Esophagus muscularis mucosa (tissue), 4 donors: ENCODE measurements around the gene XPA. TPM values are rescaled to one million over a fixed set of nuclear protein-coding genes. Genes with fewer than 3 reads are reported as not detected.

Experiments
- DNase-seq: peaks from one replicate; pipeline ENCODE4 v3.0.0-alpha.2; 2017; ENCODE audit errors: extremely low spot score
- H3K27ac ChIP-seq, 4 donors: fragments of 200-600 bp; sonication (generic); replicated peaks in 1 of 4; 1 replicate in 3 of 4; 2 replicates in 1 of 4; pipeline ENCODE4 v1.5.1; 2016 to 2019; ENCODE audit warnings: mild to moderate bottlenecking in 1 of 4
- H3K27me3 ChIP-seq, 4 donors: fragments of 200-600 bp; sonication (generic); one replicate each; pipeline versions ENCODE4 v1.5.1 to v1.6.0; 2016 to 2019
- H3K36me3 ChIP-seq, 4 donors: fragments of 200-600 bp; sonication (generic); one replicate each; pipeline ENCODE4 v1.5.1; 2016 to 2019
- H3K4me1 ChIP-seq, 4 donors: fragments of 200-600 bp; sonication (generic); one replicate each; pipeline ENCODE4 v1.5.1; 2016 to 2019
- H3K4me3 ChIP-seq, 4 donors: fragments of 200-600 bp; sonication (generic); 1 replicate in 2 of 4; 2 replicates in 2 of 4; pipeline ENCODE4 v1.5.1; 2016 to 2019; ENCODE audit warnings: mild to moderate bottlenecking in 4 of 4, moderate library complexity in 1 of 4
- H3K9me3 ChIP-seq, 4 donors: fragments of 200-600 bp; sonication (generic); 1 replicate in 3 of 4; 2 replicates in 1 of 4; pipeline ENCODE4 v1.5.1; 2016 to 2019
- EP300 ChIP-seq: sonication (generic); formaldehyde crosslinking; IDR thresholded peaks from one replicate; pipeline ENCODE4 v1.6.1; 2017; ENCODE audit warnings: antibody characterized with exemption
- POLR2A ChIP-seq: fragments of 450-650 bp; IDR thresholded peaks from one replicate; pipeline ENCODE4 v1.6.1; 2017; ENCODE audit warnings: antibody characterized with exemption, moderate library complexity, mild to moderate bottlenecking, low read depth
- POLR2AphosphoS5 ChIP-seq, 2 donors: sonication (generic); formaldehyde crosslinking; IDR thresholded peaks; one replicate each; pipeline ENCODE4 v1.6.1; 2017; ENCODE audit warnings: antibody characterized with exemption in 2 of 2
- WGBS: methylation state at CpG from one replicate; pipeline ENCODE4 v1.1.5; 2018; 5-methylcytosine and 5-hydroxymethylcytosine counted together
- intact Hi-C: fragments of 100-400 bp; cut with DNase I; formaldehyde crosslinking; loops from one replicate; pipeline ENCODE4 v1.15.1; 2023
- total RNA-seq, 4 donors: library from RNA; depleted of rRNA; stranded (reverse); fragments of >200 nt; gene quantifications; one replicate each; pipeline versions ENCODE4 v1.1.0 to v1.2.1, GENCODE V29; 2016
- TF ChIP-seq, protein P1 (sequence below), 3 experiments: fragments of 200-600 bp in 2 of 3; fragments of 450-650 bp in 1 of 3; sonication (generic) in 2 of 3; IDR thresholded peaks; one replicate each; pipeline ENCODE4 v1.5.1; 2017 to 2019; ENCODE audit warnings: antibody characterized with exemption in 3 of 3, mild to moderate bottlenecking in 2 of 3, moderate library complexity in 1 of 3

XPA gene
- total RNA-seq, 4 donors from 2014 or later, result 21.2 to 27.1 (median 22.9) TPM

DNA sequence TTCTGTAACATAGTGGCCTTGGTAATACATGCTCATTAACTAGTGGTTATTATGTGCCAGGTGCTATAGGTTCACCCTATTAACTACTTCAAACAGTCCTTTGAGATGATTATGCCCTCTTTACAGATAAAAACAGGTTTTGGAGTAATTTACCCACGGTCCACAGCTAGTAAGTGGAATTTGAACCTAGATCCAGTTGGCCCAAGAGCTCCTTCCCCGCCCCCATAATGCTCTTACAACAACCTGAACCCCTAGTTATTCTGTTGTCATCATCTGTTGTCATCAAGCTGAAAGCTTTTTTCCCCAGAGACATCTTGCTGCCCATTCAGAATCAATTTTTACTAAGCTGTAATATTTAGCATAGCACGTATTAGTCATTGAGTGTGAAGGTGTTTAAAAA, 23.2 kb downstream of the XPA start:
- Histone ChIP-seq H3K4me3 (no peak overlapping the region), H3K27me3 (no peaks in the 10 kb centered on the region), H3K4me1 (no peaks in the 10 kb centered on the region), H3K9me3 (no peaks in the 10 kb centered on the region), H3K27ac (no peak overlapping the region), H3K36me3 (peaks cover 36 to 99% (median 87%) of the 10 kb centered on the region in 4 donors)
- intact Hi-C loops, result no loop called here
- TF ChIP-seq POLR2A (no peak), EP300 (no peak), POLR2AphosphoS5 (IDR thresholded peaks at IDR 0.05) (no peak)
- TF ChIP-seq, protein P1, sequence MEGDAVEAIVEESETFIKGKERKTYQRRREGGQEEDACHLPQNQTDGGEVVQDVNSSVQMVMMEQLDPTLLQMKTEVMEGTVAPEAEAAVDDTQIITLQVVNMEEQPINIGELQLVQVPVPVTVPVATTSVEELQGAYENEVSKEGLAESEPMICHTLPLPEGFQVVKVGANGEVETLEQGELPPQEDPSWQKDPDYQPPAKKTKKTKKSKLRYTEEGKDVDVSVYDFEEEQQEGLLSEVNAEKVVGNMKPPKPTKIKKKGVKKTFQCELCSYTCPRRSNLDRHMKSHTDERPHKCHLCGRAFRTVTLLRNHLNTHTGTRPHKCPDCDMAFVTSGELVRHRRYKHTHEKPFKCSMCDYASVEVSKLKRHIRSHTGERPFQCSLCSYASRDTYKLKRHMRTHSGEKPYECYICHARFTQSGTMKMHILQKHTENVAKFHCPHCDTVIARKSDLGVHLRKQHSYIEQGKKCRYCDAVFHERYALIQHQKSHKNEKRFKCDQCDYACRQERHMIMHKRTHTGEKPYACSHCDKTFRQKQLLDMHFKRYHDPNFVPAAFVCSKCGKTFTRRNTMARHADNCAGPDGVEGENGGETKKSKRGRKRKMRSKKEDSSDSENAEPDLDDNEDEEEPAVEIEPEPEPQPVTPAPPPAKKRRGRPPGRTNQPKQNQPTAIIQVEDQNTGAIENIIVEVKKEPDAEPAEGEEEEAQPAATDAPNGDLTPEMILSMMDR (IDR thresholded peaks at IDR 0.05), result no peak
- 58% methylated on average over 3 of the region's 3 CpGs for WGBS
- no peak for DNase-seq

DNA sequence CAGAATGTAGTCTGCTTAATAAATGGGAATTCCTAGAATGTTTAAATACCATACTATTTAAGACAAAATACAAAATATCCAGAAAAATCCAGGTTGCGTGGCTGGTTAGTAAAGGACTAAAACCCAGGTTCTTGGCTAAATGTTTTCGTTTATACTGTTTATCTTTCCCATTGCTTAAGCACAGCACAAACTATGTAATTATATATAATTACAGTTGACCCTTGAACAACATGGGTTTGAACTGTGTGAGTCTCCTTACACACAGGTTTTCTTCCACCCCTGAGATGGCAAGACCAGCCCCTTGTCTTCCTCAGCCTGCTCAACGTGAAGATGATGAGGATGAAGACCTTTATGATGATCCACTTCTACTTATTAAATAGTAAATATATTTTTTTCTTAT, 24.7 kb downstream of the XPA start:
- Histone ChIP-seq H3K4me3 (no peak overlapping the region), H3K9me3 (no peaks in the 10 kb centered on the region), H3K36me3 (peaks cover 51 to 99% (median 88%) of the 10 kb centered on the region in 4 donors), H3K27ac (no peak overlapping the region), H3K4me1 (no peaks in the 10 kb centered on the region), H3K27me3 (no peaks in the 10 kb centered on the region)
- no peak for DNase-seq
- TF ChIP-seq, protein P1 (IDR thresholded peaks at IDR 0.05), result no peak
- no peak for TF ChIP-seq EP300
- no peak for TF ChIP-seq POLR2A
- no peak for TF ChIP-seq POLR2AphosphoS5 (IDR thresholded peaks at IDR 0.05)
- intact Hi-C loops, result no loop called here
- WGBS, result 87% methylated on average over 3 of the region's 3 CpGs

DNA sequence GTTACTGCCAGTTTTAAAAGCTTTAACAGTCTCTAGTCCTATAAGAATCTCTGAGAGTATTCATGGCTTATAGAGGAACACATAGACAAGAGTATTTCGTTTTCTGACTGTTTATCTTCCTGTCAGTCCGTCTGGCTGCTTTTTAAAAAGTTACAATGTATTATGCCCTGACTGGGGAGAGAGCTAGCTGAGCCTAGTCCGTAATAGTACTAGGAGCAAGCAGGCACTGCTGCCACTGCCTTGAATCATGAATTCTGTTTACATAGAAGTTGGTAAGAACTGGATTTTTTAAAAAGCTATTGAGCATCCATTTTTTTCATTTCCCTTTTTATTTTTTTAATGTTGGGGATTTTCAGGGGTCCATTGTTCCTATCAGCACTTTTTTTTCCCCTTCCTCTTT, 26.6 kb downstream of the XPA start:
- WGBS, result 40% methylated on average over 3 of the region's 3 CpGs
- intact Hi-C loops, result no loop called here
- no peaks in the 10 kb centered on the region for H3K27me3 ChIP-seq
- H3K27ac ChIP-seq, result no peak overlapping the region
- H3K4me1 ChIP-seq, result no peaks in the 10 kb centered on the region
- no peaks in the 10 kb centered on the region for H3K9me3 ChIP-seq
- DNase-seq, result no peak
- TF ChIP-seq, protein P1 (IDR thresholded peaks at IDR 0.05), result no peak
- TF ChIP-seq POLR2AphosphoS5 (IDR thresholded peaks at IDR 0.05) (no peak), POLR2A (no peak), EP300 (no peak)
- peaks cover 56 to 100% (median 97%) of the 10 kb centered on the region in 4 donors for H3K36me3 ChIP-seq
- H3K4me3 ChIP-seq, result no peak overlapping the region

DNA sequence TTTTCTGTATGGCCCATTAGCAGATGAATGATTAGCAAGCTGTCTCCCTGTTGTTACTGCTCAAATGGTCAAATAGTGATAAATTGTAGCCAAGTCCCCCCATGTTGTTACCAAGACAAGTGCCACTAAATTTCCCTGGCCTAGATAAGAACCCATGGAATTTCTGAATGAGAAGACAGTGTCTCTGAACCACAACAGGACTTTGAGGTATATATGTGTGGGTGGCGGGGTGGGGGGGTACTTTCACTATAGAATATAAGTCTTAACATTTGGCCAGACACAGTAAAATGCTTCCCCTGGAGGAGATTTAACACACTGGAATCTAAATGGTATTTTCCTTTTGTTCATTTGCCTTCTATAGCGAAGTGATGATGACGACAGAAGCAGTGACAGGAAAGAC, 28.7 kb downstream of the XPA start:
- TF ChIP-seq EP300, result no peak
- no peak for TF ChIP-seq POLR2AphosphoS5 (IDR thresholded peaks at IDR 0.05)
- TF ChIP-seq POLR2A, result no peak
- TF ChIP-seq, protein P1 (IDR thresholded peaks at IDR 0.05), result no peak
- WGBS, result 67% methylated on average over 3 of the region's 3 CpGs
- Histone ChIP-seq H3K27ac (no peak overlapping the region), H3K36me3 (peaks cover 66 to 100% (median 98%) of the 10 kb centered on the region in 4 donors), H3K9me3 (no peaks in the 10 kb centered on the region), H3K4me1 (no peaks in the 10 kb centered on the region), H3K4me3 (no peak overlapping the region), H3K27me3 (no peaks in the 10 kb centered on the region)
- DNase-seq, result no peak
- intact Hi-C loops, result no loop called here
